Prostate gland (tissue), 2 donors: ENCODE data around the gene NCKIPSD.

Source experiments
- CTCF ChIP-seq, 4 experiments: fragments of 200-600 bp in 2 of 4; fragments of 450-650 bp in 2 of 4; sonication (generic) in 2 of 4; IDR thresholded peaks; 1 replicate in 3 of 4; 2 replicates in 1 of 4; pipeline ENCODE4 v1.5.1; 2016 to 2019; ENCODE audit warnings: antibody characterized with exemption in 4 of 4, mild to moderate bottlenecking in 2 of 4, moderate library complexity in 2 of 4
- POLR2AphosphoS5 ChIP-seq: sonication (generic); formaldehyde crosslinking; IDR thresholded peaks from one replicate; pipeline ENCODE4 v1.6.1; 2017; ENCODE audit warnings: antibody characterized with exemption

DNA sequence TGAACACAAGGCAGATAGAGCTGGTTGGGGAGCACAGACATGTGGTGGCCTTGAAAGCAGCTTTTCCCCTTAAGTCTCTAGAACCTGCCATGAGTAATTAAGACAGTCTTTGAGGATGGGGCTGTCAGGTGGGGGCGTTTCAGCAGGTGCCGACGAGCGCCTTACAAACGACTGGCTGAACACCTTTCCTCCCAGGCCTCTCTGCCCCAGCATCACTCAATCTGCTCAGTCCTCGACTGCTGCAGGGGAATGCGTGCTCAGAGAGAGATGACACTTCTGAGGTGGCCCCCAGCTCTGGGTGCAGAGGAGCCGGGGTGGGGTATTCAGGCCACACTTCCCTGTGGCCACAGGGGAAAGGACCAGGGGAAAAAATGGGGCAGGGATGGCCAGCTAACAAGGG lies 8.1 kb upstream of the NCKIPSD start:
- TF ChIP-seq CTCF (IDR thresholded peaks at IDR 0.05) (no peak), POLR2AphosphoS5 (no peak)
